Inflammatory macrophage treated with lipopolysaccharide for 4 hours (primary cell): ENCODE measurements around the gene SEMG1.

ENCODE experiments used
- DNase-seq: peaks from one replicate; pipeline ENCODE4 v3.0.0-alpha.2; 2020

Gene SEMG1, protein sequence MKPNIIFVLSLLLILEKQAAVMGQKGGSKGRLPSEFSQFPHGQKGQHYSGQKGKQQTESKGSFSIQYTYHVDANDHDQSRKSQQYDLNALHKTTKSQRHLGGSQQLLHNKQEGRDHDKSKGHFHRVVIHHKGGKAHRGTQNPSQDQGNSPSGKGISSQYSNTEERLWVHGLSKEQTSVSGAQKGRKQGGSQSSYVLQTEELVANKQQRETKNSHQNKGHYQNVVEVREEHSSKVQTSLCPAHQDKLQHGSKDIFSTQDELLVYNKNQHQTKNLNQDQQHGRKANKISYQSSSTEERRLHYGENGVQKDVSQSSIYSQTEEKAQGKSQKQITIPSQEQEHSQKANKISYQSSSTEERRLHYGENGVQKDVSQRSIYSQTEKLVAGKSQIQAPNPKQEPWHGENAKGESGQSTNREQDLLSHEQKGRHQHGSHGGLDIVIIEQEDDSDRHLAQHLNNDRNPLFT

DNA sequence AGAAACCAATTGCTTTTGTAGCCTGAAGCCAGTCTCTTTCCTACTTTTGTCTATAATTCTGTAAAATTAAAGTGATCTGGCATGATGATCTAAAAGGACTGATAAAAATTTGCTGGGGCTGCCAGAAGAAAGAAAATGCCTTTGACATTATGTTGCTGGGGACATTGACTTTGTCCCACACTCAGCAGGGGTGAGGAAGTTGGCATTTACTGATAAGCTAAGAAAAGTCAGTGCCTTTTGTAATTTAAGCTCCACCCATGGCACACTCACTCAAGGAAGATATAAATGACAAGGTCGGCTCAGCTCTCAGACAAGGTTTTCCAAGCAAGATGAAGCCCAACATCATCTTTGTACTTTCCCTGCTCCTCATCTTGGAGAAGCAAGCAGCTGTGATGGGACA is at the start of gene SEMG1:
Gene SEMG1 (plus strand): TSS at position 309 of the 400 bp plus-strand sequence. CDS start 21 bp downstream, at position 330.
- DNase-seq, result no peak

DNA sequence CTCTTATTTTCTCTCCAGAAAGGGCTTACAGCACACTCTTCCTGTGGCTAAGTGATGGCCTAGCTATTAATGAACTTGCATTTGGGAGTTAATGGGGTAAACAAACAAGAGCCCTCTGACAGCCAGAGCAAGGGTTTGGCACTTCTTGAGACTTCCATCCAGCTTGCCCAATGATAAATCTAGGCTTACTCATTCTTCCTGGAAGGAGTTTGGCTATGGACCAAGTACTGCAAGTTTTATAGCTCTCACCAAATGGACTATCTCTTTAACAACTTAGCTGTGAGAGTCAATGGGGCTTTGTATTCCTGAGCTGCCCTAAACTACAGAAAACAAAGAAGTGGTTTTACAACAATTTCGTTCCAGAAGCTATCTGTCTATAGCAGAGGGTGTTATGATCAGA is 48.9 kb upstream of the SEMG1 start:
- DNase-seq, result no peak

DNA sequence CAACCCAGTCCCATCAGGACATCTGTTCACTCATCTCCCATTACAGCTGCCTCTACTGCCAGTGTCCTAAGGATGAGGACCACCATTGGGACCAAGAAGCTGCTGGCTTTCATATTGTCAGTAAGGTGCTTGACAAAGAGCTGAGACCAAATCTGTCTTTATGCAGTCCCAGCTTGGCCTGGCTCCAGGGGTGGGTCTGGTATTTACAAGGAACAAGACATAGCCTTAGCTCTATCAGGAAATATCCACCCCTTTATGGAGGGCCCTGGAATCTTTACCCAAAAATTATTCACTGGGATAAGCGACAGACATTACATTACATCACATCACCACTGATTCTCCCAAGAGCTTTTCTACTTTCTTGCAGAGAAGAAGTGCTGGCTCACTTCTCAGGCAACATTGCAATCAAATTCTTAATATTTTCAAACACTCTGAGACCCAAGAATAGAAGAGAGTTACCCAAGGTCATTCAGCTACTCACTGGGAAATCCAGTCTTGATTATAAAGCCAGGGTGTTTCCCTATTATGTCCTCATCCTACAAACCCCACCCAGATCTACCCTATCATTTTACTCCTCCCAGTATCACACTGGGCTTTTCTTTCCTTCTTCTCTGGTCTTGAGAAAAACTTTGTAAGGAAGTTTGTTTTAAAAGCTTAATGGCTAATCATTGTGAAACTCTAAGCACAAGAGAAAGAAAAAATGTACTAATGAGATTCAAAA is 43.6 kb upstream of the SEMG1 start:
- peak; percentile 48 for DNase-seq

DNA sequence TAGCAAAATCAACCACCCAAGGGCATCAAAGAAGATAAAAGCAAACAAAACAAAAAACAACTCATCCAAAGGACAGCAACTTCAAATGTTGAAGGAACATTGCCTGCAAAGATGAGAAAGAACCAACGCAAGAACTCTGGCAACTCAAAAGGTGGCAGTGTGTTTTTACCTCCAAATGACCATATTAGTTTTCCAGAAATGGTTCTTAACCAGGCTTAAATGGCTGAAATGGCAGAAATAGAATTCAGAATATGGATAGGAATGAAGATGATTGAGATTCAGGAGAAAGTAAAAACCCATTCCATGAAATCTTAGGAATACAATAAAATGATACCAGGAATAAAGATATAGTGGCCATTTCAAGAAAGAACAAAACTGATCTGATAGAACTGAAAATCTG is 41.9 kb upstream of the SEMG1 start:
- DNase-seq, result no peak

DNA sequence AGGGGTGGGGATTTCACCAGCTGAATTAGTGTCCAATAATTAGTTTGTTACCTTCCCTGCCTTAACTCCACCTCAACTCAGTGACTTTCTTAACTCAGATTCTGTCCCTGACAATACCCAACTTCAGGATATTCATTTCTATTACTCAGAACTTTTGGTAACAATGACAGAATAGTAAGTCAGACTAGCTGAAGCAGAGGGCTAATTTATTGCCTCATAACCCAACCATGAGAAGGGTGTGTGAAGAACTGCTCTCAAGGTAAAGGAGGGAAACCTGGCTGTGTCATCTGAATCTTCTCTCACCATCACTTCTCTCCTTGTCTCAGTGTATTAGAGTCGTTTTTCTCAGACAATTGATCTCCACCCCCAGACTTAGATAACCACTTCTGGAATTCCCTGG is 33.3 kb upstream of the SEMG1 start:
- DNase-seq, result no peak

DNA sequence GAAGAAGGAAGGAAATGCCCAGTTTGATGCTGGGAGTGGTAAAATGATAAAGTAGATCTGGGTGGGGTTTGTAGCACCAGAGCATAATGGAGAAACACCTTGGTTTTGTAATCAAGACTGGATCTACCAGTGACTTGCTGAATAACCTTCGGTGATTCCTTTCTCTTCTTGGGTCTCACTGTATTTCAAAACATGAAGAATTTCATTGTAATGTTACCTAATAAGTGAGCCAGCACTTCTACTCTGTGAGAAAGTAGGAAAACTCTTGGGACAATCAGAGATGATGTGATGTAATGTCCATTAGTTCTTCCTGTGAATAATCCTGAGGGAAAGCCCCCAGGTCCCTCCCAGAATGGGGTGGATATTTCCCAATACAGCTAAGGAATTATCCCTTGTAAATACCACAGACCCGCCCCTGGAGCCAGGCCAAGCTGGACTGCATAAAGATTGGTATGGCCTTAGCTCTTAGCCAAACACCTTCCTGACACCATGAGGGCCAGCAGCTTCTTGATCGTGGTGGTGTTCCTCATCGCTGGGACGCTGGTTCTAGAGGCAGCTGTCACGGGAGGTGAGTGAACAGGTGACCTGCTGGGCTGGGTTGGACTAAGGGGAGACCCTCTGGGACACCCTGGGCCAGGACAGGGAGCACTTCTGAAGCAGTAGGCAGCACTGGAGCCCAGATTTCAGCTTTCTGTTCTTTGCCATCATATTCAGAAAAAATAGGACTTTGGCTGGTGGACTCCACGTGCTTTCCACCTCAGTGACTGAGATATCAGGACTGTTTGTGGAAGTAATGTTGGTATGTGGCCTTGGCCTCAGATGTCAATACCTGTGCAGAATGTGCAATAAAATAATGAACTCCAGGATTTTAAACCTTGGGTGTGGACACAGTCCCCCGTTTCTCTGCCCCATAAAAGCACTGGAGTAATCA is 32.1 kb upstream of the SEMG1 start, which contains the start of gene PI3:
Gene PI3 (plus strand): TSS at position 469 of the 931 bp plus-strand sequence. CDS start 21 bp downstream, at position 490.
- peak; percentile 54 for DNase-seq

DNA sequence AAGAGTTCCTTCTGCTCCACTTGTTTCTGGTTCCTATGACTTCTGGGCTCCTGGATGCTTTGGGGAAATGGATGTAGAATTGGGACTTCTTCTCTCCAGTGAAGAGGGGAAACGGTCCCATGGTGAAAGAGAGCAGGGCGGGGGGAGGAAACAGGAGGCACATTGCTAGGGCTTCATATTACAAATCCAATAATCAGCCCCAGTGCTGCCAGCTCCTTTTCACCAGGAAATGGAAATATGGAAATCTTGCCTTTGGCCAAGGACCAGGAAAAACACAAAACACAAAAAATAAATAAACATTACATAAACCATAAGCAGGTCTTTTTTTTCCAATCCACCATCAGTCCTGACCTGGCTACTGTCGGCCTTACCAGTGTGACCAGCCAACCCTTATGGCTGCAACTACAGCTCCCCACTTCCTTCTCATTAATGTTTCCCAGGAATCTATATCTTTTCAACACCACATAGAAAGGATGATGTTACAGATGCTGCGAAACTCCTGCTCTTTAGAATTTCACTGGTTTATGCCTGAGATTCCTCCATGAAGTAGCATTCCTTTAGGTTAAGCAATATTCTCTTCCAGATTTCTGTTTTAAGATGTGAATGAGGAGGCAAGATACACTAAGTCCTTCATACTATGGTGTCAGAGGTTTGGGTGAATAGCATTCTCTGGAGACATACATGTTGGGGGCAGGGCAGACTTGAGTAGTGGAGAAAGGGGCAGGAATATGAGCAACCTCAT is 30.1 kb upstream of the SEMG1 start:
- DNase-seq, result no peak

DNA sequence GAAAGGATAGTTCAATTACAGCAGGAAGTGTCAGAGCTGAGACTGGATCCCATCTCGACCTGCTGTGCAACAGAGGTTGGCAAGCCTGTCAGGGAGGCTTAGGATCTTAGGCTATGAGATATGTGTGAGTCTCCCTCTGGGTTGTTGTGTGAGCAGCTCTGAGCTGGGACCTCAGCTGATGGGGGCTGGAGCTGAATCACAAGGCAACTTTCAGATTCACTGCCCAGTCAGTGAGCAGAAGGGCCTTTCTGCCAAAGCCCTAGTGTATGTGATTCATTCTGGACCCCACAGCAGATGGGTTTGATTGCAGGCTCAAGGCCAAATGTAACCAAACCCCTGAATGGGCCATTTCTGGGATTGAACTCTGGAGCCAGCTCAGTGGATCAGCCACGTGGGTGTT is 27.7 kb upstream of the SEMG1 start:
- no peak for DNase-seq

DNA sequence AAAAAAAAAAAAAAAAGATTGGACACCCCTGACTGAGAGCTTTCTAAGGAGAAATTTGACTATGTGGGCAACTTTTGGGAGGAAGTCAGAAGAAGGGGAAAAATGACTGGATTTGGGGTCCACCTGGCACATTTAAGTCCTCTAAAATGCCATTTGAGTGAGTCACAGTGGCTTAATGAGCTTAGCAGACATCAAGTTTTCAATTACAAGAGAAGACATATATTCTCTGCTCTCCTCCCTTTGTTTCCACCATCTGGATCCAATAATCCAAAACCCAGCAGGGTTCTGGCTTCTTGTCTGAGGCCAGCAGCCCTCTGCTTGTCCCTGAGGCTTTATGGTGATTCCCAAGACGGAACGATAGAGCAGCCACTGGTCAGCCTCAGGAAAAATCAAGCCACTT is 25.2 kb upstream of the SEMG1 start:
- no peak for DNase-seq

DNA sequence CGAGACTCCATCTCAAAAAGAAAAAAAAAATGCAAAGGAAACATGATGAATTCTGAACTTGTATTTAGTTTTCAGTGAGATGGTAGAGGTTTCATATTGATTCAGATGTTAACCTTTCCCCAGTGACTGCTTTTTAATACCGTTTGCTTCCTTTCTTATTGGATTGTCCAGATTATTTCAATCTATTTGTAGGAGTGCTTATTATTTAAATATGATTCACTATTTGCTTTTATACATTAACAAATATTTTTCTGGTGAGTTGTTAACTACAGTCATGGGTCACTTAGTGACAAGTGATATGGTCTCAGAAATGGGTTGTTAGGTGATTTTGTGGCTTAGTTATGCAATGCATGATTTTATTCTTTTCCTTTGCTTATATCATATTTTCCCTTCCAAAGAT is 23.7 kb upstream of the SEMG1 start:
- DNase-seq, result no peak

DNA sequence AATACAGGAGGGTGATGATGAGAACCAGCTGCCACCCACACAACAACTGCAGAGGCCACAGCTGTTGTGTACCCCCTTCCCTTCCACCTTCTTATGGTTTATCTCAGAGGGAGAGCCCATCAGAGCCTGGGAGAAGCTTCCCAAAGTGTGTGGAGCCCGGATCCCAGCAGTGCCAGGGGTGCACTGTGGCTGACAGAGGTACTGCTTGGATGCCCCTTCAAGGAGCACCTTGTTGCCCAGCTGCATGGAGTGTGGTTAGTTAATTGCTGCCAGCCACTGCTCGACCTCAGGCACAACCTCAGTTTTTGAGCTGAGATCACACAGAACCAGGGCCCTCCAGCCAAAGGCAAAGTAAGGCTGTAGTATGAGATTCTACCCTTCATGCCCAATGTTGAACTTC is 19.1 kb upstream of the SEMG1 start:
- no peak for DNase-seq

DNA sequence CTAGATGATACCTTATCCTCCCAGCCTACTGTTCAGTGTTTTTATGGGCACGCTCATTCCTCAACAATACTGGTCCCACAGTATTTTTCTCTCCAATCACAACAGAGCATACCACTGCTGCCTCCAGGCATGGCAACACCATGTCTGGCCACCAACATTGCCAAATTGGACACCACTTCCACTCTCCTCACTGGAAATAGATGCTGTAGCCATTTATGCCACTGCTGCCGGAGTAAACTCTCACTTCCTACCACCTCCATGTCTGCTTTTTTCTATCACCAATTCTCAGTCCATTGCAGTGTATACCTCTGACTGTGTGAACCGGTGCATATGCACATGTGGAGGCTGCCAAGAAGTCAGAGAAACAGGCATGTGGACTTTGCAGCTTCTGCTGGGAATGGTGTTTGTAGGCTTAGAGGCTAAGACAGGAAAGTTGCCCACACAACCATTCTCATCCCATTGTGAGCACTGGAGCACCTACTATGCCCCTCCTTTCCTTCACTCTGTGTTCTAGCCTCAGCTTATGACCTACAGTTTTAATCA is 17.7 kb upstream of the SEMG1 start:
- no peak for DNase-seq

DNA sequence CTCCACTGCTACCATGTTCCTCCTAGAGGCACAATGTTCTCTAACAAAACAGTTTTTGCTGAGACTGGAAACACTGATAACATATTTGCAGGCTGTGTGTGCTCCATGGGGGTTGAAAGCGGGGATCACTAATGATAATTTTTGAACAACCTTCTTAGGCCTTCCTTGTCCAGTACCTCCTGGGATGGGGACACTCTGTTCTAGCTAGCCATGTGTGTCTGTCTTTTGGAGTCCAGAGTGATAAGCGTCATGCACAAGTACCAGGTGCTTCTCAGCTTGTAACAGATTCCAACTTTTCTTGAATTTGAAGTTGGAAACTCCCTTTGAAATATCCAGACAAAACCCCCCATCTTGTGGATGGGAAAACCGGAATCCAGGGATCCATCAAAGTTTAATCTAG is 17.0 kb upstream of the SEMG1 start:
- DNase-seq, result no peak

DNA sequence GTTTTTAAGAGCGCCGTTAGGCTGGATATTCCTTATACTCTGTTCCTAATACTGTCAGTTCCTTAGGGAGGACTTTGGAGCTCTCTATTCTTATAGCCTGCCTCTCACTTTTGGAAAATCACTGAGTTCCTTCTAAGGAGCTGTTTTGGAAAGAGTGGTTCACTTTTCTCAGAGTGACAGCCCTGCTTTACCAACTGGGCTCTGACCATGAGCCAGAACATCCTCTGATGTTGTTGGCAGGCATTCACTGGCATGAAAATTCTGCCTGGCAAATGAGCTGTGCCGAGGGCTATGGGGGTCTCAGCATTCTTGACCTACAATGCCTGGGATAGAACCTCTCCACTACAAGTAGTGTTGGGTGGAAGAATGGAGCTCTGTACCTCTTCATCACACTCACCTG is 14.9 kb upstream of the SEMG1 start:
- no peak for DNase-seq

DNA sequence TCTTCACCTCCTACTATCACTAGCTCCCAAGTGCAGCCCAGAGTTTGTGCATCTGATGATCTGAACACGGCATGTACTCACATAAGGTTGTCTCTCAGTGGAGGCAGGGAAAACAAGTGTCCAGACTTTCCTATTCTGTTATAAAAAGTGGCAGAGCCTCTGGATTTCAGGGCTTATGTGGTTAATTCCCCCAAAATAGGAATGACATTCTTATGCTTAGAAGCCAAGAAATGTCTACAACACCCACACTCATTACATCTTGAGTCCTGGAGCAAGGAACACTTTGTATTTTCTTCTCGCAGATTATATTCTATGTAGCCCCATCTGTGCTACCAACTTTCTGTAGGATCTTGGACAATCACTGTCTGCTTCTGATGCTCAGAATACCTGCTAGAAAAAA is 13.5 kb upstream of the SEMG1 start:
- DNase-seq, result no peak

DNA sequence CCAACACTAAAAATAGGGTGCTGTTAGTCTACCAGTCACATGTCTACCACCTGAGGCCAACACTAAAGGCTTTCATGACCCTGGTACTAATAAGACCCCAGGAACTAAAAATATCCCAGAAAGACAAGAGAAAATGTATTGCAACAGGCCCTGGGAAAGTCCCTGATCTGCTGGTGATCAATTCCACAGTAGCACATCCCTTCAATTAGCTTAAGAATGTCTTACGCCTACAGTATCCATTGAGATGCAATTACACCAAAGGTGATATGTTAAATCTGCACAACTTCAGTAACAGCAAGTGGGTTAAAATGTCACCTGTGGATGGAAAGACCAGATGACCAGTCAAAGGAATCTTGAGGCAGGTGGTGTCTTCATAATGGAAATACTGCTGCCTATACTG is 3.1 kb downstream of the SEMG1 start:
- DNase-seq, result no peak

DNA sequence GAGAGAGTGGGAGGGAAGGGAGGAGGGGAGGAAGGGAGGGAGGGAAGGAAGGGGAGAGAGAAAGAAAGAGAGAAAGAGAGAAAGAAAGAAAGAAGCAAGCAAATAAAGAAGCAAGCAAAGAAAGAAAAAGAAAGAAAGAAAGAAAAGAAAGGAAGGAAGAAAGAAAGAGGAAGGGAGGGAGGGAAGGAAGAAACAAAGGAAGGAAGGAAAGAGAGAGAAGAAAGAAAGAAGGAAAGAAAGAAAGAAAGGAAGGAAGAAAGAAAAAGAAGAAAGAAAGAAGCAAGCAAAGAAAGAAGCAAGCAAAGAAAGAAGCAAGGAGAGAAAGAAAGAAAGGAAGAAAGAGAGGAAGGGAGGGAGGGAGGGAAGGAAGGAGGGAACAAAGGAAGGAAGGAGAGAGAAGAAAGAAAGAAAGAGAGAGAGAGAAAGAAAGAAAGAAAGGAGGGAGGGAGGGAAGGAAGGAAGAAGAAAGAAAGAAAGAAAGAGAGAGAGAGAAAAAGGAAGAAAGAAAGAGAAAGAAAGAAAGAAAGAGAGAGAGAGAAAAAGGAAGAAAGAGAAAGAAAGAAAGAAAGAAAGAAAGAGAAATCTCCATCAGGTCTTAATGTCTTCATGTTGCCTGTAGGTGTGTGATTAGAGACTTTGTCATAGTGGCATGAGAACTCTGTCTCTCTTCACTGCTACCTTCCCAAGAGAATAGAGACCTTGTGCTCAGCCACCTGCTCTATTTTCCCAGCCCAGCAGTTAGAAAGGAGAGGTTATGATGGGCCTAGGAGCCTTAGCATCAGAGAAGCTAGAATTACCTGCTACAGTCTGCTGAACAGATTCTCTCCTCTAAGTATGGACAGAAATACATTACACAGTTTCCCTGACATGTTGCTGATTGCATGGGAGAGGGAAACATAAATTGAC is 5.0 kb downstream of the SEMG1 start:
- no peak for DNase-seq

DNA sequence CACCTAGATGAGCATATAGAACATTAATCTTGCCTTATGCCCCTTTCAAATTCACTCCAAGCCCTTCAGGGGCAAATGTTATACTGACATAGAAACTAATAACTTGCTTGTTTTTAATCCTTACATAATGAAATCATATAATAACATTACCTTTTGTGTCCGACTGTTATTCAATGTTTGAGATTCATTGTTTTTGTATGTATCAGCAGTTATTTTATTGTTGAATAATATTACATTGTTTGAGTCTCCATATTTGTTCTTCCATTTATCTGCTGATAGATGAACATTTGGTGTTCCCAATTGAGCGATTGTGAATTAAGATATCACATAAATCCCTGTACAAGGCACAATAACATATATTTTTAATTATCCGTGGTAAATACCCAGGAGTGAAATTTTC is 6.0 kb downstream of the SEMG1 start:
- DNase-seq, result no peak

DNA sequence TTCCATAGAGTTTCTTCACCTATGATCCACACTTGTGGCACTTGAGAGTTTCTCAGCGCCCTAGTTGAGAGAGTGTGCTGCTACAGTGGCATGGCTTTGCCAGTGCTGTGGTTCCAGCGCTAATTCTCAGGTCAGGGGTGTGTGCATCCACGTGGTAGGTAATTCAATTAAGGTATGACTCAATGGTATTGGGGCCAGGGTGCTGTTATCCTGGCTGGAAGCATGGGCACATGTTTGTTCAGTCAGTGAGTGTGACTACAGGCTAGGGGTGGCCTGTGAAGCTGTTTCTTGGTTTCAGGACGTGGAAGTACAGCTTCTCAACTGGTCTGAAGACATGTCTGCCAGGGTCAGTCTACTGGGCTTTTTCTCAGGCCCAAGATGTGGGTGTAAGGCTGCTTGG is 11.3 kb downstream of the SEMG1 start:
- no peak for DNase-seq

DNA sequence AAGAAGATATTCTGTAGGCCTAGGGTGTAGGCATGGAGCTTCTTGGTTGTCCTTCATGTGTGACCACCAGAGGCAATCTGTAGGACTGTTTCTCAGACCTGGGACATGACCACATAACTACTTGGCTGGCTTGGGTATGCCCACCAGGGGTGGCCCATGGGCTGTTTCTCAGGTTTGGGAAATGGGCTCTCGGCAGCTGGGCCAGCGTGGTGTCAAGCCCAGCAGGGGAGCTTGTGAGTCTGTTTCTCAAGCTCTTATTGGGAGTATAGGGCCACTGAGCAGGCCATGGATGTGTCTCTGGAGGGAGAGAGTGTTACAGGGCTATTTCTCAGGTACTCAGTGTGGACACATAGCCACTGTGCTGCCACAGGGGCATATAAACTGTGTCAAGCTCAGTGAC is 11.8 kb downstream of the SEMG1 start:
- DNase-seq, result no peak

DNA sequence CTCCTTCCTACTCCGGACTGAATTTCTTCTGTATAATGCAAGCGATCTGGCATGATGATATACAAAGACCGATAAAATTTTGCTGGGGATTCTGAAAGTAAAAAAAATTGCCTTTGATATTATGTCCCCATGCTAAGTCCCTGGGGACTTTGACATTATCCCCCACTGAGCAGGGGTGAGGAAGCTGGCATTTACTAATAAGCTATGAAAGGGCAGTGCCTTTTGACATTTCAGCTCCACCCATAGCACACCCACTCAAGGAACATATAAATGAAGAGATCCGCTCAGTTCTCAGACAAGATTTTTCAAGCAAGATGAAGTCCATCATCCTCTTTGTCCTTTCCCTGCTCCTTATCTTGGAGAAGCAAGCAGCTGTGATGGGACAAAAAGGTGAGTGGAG is 14.2 kb downstream of the SEMG1 start, which contains the start of gene SEMG2:
Gene SEMG2 (plus strand): TSS at position 298 of the 400 bp plus-strand sequence. CDS start 17 bp downstream, at position 315.
- no peak for DNase-seq
